HG03025 (cell line): ENCODE data around the gene LDLR.
"Not testable (repeated sequence)": the region's sequence is repeated elsewhere in the genome, so short reads cannot be mapped to it uniquely, and the experiment has no call there.

ENCODE experiments used
- ATAC-seq: cut with Tn5 transposase; IDR thresholded peaks from one replicate; pipeline ENCODE4 v1.9.1; 2021; ENCODE audit warnings: mild to moderate bottlenecking, moderate library complexity; ENCODE audit not compliant: unreplicated experiment, low FRiP score

The LDLR gene

GRCh38 chr19:11069561-11069960 lies 19.7 kb upstream of the LDLR start:
- ATAC-seq, result no peak

DNA sequence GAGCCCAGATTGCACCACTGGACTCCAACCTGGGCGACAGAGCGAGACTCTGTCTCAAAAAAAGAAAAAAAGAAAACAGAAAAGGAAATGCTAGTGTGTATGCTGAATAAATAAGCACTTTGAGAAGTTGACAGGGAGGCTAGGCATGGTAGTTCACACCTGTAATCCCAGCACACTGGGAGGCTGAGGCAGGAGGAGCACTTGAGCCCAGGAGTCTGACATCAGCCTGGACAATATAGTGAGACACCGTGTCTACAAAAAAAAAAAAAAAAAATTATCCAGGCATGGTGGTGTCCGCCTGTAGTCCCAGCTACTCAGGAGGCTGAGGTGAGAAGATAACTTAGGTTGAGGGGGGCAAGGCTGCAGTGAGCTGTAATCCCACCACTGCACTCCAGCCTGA lies 19.1 kb upstream of the LDLR start:
- ATAC-seq, result no peak

- no peak for ATAC-seq
These were observed 15.7 kb upstream of the LDLR start for GRCh38 chr19:11073568-11073967.

DNA sequence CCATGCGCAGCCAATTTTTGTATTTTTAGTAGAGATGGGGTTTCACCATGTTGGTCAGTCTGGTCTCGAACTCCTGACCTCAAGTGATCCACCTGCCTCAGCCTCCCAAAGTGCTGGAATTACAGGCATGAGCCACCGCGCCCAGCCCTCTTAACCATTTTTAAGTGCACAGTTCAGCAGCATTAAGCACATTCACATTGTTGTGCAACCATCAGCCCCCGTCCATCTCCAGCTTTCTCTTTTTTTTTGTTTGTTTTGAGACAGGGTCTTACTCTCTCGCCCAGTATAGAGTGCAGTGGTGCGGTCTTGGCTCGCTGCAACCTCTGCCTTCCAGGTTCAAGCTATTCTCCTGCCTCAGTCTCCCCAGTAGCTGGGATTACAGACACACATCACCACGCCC lies 12.5 kb upstream of the LDLR start:
- ATAC-seq, result not testable (repeated sequence)

GRCh38 chr19:11078893-11079292 lies 10.4 kb upstream of the LDLR start:
- ATAC-seq, result no peak

- no peak for ATAC-seq
These were observed 9.3 kb upstream of the LDLR start for GRCh38 chr19:11079999-11080398.

GRCh38 chr19:11087870-11088505 lies 1.3 kb upstream of the LDLR start:
- no peak for ATAC-seq

- ATAC-seq, result no peak
These were observed 583 bp upstream of the LDLR start for GRCh38 chr19:11088506-11089253.

GRCh38 chr19:11090014-11090263 lies 676 bp downstream of the LDLR start:
- peak; percentile 7 for ATAC-seq

- ATAC-seq, result peak; percentile 75
These were observed 1.2 kb downstream of the LDLR start for GRCh38 chr19:11090264-11090996.

DNA sequence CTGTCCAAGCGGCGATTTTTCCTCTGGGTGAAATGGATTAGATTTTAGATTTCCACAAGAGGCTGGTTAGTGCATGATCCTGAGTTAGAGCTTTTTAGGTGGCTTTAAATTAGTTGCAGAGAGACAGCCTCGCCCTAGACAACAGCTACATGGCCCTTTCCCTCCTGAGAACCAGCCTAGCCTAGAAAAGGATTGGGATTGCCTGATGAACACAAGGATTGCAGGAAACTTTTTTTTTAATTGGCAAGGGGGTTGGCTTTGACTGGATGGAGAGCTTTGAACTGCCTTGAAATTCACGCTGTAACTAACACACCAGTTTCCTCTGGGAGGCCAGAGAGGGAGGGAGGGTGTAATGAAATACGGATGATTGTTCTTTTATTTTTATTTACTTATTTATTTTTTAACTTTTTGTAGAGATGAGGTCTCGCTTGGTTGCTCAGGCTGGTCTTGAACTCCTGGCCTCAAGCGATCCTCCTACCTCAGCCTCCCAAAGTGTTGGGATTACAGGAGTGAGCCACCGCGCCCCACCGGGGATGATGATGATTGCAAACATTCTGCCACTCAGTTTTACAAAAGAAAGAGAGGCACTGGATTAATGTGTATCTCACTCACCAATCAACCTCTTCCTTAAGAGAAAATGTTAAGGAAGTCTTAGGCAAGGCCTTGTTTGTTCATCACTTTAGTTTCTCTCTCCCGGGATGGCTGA lies 1.9 kb downstream of the LDLR start:
- ATAC-seq, result no peak

GRCh38 chr19:11091703-11092153 lies 2.5 kb downstream of the LDLR start:
- ATAC-seq, result no peak

GRCh38 chr19:11092181-11092538 lies 2.9 kb downstream of the LDLR start:
- ATAC-seq, result no peak

- ATAC-seq, result no peak
These were observed 4.5 kb downstream of the LDLR start for GRCh38 chr19:11093689-11094238.

DNA sequence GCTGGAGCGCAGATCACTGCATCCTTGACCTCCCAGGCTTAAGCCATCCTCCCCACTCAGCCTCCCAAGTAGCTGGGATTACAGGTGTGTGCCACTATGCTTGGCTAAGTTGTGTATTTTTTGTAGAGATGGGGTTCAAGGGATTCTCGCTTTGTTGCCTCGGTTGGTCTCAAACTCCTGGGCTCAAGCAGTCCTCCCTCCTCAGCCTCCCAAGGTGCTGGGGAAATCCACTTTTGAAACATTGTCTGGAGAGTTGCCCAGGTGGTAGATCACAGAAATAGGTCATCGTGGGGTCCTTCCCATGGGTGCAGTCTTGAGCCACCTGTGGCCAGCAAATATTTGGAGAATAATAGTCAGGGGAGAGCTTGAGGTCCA lies 5.2 kb downstream of the LDLR start:
- no peak for ATAC-seq

GRCh38 chr19:11096210-11096841 lies 7.1 kb downstream of the LDLR start:
- no peak for ATAC-seq

GRCh38 chr19:11097367-11097766 lies 8.1 kb downstream of the LDLR start:
- not testable (repeated sequence) for ATAC-seq

- ATAC-seq, result no peak
These were observed 9.1 kb downstream of the LDLR start for GRCh38 chr19:11098327-11098726.

DNA sequence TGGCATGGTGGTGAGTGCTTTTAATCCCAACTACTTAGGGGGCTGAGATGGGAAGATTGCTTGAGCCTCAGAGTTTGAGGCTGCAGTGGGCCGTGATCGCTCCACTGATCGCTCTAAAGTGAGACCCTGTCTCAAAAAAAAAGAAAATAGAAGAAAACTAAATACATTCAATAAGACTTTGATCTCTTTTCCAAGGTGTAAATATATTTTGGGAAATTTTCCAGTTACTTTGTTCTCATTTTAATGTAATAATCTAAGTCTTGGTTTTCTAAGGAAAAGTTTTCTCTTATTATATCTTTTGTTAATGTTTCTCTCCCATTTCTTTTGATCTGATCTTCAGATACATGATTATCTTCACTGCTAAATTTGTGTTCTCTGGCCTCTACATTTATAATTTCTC lies 9.6 kb downstream of the LDLR start:
- ATAC-seq, result no peak

DNA sequence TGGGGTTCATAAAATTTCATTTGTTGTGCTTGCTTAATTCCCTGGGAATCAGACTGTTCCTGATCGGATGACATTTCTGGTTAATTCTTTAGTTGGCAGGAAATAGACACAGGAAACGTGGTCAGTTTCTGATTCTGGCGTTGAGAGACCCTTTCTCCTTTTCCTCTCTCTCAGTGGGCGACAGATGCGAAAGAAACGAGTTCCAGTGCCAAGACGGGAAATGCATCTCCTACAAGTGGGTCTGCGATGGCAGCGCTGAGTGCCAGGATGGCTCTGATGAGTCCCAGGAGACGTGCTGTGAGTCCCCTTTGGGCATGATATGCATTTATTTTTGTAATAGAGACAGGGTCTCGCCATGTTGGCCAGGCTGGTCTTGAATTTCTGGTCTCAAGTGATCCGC lies 10.8 kb downstream of the LDLR start:
- ATAC-seq, result no peak

GRCh38 chr19:11101057-11101456 lies 11.8 kb downstream of the LDLR start:
- ATAC-seq, result no peak
